LNCaP clone FGC (cell line): ENCODE data around the gene BRINP3.

Experiments
- DNase-seq: peaks from one replicate; pipeline ENCODE4 v3.0.0-alpha.2; 2011; ENCODE audit warnings: low read depth
- H3K4me3 ChIP-seq: 2 replicates; pipeline ENCODE4 v1.5.1; 2011; ENCODE audit warnings: mild to moderate bottlenecking, low read depth, low read length, control low read depth
- CTCF ChIP-seq: IDR thresholded peaks from 2 replicates; pipeline ENCODE4 v1.5.1; 2012; ENCODE audit warnings: mild to moderate bottlenecking; ENCODE audit not compliant: control insufficient read depth, insufficient read depth; ENCODE audit errors: extremely low read depth

Gene BRINP3

GRCh38 chr1:190455631-190456030 lies 22.0 kb downstream of the BRINP3 start:
- TF ChIP-seq CTCF, result no peak
- DNase-seq, result no peak

GRCh38 chr1:190453550-190453949 lies 24.1 kb downstream of the BRINP3 start:
- TF ChIP-seq CTCF, result 0 out of 2 replicates have a peak, but pooled peaks have one; percentile 15
- DNase-seq, result peak; percentile 43
- no peak overlapping the region for H3K4me3 ChIP-seq

More at GRCh38 chr1:190455631-190456030, 22.0 kb downstream of the BRINP3 start:
- no peak overlapping the region for H3K4me3 ChIP-seq

- peak; percentile 92 for DNase-seq
- no peak overlapping the region for H3K4me3 ChIP-seq
- no peak for TF ChIP-seq CTCF
These were observed 25.3 kb downstream of the BRINP3 start for GRCh38 chr1:190452272-190452848.

- no peak overlapping the region for H3K4me3 ChIP-seq
- no peak for TF ChIP-seq CTCF
- DNase-seq, result no peak
These were observed 33.2 kb downstream of the BRINP3 start for GRCh38 chr1:190444464-190444863.

- no peak overlapping the region for H3K4me3 ChIP-seq
- DNase-seq, result no peak
- no peak for TF ChIP-seq CTCF
These were observed 38.2 kb downstream of the BRINP3 start for GRCh38 chr1:190439447-190439846.

GRCh38 chr1:190436615-190437014 lies 41.0 kb downstream of the BRINP3 start:
- no peak overlapping the region for H3K4me3 ChIP-seq
- TF ChIP-seq CTCF, result peak; percentile 49
- DNase-seq, result peak; percentile 34

GRCh38 chr1:190429932-190430331 lies 47.7 kb downstream of the BRINP3 start:
- no peak overlapping the region for H3K4me3 ChIP-seq
- no peak for TF ChIP-seq CTCF
- DNase-seq, result no peak
